Mesothelial cell of epicardium (in vitro differentiated cells): ENCODE results near the gene CRY1. TPM values are rescaled to one million over a fixed set of nuclear protein-coding genes. Genes with fewer than 3 reads are reported as not detected.
A peak's percentile ranks its signal among the peaks of the same experiment; 100 is the strongest.

Experiments used
- DNase-seq, 2 experiments: peaks; one replicate each; pipeline ENCODE4 v3.0.0; 2021; ENCODE audit warnings: low spot score in 2 of 2; ENCODE audit not compliant: unreplicated experiment in 2 of 2
- H3K27ac Mint-ChIP-seq: 2 replicates; pipeline ENCODE4 v1.8.0; 2021; ENCODE audit warnings: mixed read lengths
- H3K27me3 Mint-ChIP-seq: 2 replicates; pipeline ENCODE4 v1.8.0; 2021; ENCODE audit warnings: low read depth, mixed read lengths
- H3K36me3 Mint-ChIP-seq: 2 replicates; pipeline ENCODE4 v1.8.0; 2021; ENCODE audit warnings: mixed read lengths
- H3K4me1 Mint-ChIP-seq: 2 replicates; pipeline ENCODE4 v1.8.0; 2021; ENCODE audit warnings: mixed read lengths
- H3K4me3 Mint-ChIP-seq: 2 replicates; pipeline ENCODE4 v1.8.0; 2021; ENCODE audit warnings: mild to moderate bottlenecking, moderate library complexity, mixed read lengths
- H3K9me3 Mint-ChIP-seq: 2 replicates; pipeline ENCODE4 v1.8.0; 2021; ENCODE audit warnings: mixed read lengths
- total RNA-seq: library from RNA; stranded (reverse); gene quantifications from 3 replicates; pipeline ENCODE4 v1.2.1, GENCODE V29; 2021
- TF ChIP-seq, protein P1 (sequence below): fragments of 200-600 bp; sonication (generic); IDR thresholded peaks from one replicate; pipeline ENCODE4 v1.5.0; 2021; ENCODE audit warnings: antibody characterized with exemption; ENCODE audit not compliant: unreplicated experiment

The CRY1 gene
- total RNA-seq, 1 donor from 2014 or later: 26.5 TPM

- H3K27me3 Mint-ChIP-seq: peaks cover 11% of the 10 kb centered on the region
- H3K27ac Mint-ChIP-seq: peak within 1 kb of the TSS; percentile 98
- DNase-seq: peak; percentile 97 to 98
- TF ChIP-seq, protein P1, sequence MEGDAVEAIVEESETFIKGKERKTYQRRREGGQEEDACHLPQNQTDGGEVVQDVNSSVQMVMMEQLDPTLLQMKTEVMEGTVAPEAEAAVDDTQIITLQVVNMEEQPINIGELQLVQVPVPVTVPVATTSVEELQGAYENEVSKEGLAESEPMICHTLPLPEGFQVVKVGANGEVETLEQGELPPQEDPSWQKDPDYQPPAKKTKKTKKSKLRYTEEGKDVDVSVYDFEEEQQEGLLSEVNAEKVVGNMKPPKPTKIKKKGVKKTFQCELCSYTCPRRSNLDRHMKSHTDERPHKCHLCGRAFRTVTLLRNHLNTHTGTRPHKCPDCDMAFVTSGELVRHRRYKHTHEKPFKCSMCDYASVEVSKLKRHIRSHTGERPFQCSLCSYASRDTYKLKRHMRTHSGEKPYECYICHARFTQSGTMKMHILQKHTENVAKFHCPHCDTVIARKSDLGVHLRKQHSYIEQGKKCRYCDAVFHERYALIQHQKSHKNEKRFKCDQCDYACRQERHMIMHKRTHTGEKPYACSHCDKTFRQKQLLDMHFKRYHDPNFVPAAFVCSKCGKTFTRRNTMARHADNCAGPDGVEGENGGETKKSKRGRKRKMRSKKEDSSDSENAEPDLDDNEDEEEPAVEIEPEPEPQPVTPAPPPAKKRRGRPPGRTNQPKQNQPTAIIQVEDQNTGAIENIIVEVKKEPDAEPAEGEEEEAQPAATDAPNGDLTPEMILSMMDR: no peak
- no peaks in the 10 kb centered on the region for H3K36me3 Mint-ChIP-seq
- H3K9me3 Mint-ChIP-seq: no peaks in the 10 kb centered on the region
- H3K4me3 Mint-ChIP-seq: peak within 1 kb of the TSS; percentile 99
- H3K4me1 Mint-ChIP-seq: peaks cover 28% of the 10 kb centered on the region
Observed at GRCh38 chr12:106955377-106956047, 137.8 kb downstream of the CRY1 start, which contains the start of gene TMEM263. TMEM263 (plus strand) TSS chr12:106955907; CDS start chr12:106967117, 11,210 bp downstream.

- TF ChIP-seq, protein P1: no peak
- H3K27ac Mint-ChIP-seq: peak overlapping the region; percentile 95
- peaks cover 16% of the 10 kb centered on the region for H3K27me3 Mint-ChIP-seq
- H3K9me3 Mint-ChIP-seq: no peaks in the 10 kb centered on the region
- H3K4me1 Mint-ChIP-seq: peaks cover 26% of the 10 kb centered on the region
- peak overlapping the region; percentile 99 for H3K4me3 Mint-ChIP-seq
- no peak for DNase-seq
- H3K36me3 Mint-ChIP-seq: no peaks in the 10 kb centered on the region
Observed at GRCh38 chr12:106954462-106955376, 138.6 kb downstream of the CRY1 start.

- no peaks in the 10 kb centered on the region for H3K36me3 Mint-ChIP-seq
- no peak overlapping the region for H3K27ac Mint-ChIP-seq
- peaks cover 7% of the 10 kb centered on the region for H3K9me3 Mint-ChIP-seq
- H3K4me1 Mint-ChIP-seq: peaks cover 23% of the 10 kb centered on the region
- H3K4me3 Mint-ChIP-seq: no peak overlapping the region
- no peak for DNase-seq
- TF ChIP-seq, protein P1: no peak
- peaks cover 20% of the 10 kb centered on the region for H3K27me3 Mint-ChIP-seq
Observed at GRCh38 chr12:106953352-106954250, 139.7 kb downstream of the CRY1 start.

- peaks cover 8% of the 10 kb centered on the region for H3K4me1 Mint-ChIP-seq
- H3K4me3 Mint-ChIP-seq: no peak overlapping the region
- TF ChIP-seq, protein P1: no peak
- H3K27ac Mint-ChIP-seq: no peak overlapping the region
- no peaks in the 10 kb centered on the region for H3K36me3 Mint-ChIP-seq
- no peak for DNase-seq
- peaks cover 24% of the 10 kb centered on the region for H3K9me3 Mint-ChIP-seq
- peaks cover 20% of the 10 kb centered on the region for H3K27me3 Mint-ChIP-seq
Observed at GRCh38 chr12:106950591-106950990, 142.8 kb downstream of the CRY1 start.

- H3K36me3 Mint-ChIP-seq: peaks cover 2% of the 10 kb centered on the region
Observed at GRCh38 chr12:106947461-106947860, 145.9 kb downstream of the CRY1 start.

More at GRCh38 chr12:106947461-106947860, 145.9 kb downstream of the CRY1 start:
- no peak overlapping the region for H3K4me3 Mint-ChIP-seq
- no peak overlapping the region for H3K27ac Mint-ChIP-seq
- no peak for DNase-seq
- TF ChIP-seq, protein P1: no peak
- H3K4me1 Mint-ChIP-seq: no peaks in the 10 kb centered on the region
- peaks cover 20% of the 10 kb centered on the region for H3K27me3 Mint-ChIP-seq
- H3K9me3 Mint-ChIP-seq: peaks cover 27% of the 10 kb centered on the region
